Activated T-cell treated with anti-CD3 and anti-CD28 coated beads for 1 hour (primary cell): ENCODE results near the gene TGM4.
A peak's percentile ranks its signal among the peaks of the same experiment; 100 is the strongest.

Source experiments
- DNase-seq: peaks from one replicate; pipeline ENCODE4 v3.0.0-alpha.2; 2020; ENCODE audit warnings: low read depth

TGM4 gene

GRCh38 chr3:44880284-44880683 lies 5.9 kb downstream of the TGM4 start:
- no peak for DNase-seq

GRCh38 chr3:44883213-44883955 lies 9.0 kb downstream of the TGM4 start:
- no peak for DNase-seq

DNA sequence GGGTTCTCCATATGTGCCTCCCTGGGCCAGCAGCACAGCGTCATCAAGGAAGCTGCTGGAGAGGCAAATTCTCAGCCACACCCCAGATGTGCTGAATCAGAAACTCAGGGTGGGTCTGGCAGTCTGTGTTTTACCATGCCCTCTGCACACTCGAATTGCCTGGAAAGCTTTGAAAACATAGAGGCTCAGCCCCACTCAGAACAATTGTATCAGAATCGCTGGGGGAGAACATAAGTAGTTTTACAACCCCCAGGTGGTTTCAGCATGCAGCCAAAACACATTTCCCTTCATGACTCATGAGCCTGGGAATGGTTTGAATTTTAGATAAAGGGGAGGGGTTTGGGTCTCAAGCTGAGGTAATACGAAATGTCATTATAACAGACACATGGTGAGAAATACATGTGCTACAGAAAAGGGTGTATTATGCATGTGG lies 9.6 kb downstream of the TGM4 start:
- no peak for DNase-seq

GRCh38 chr3:44885618-44886017 lies 11.2 kb downstream of the TGM4 start:
- DNase-seq, result no peak

GRCh38 chr3:44886561-44886960 lies 12.2 kb downstream of the TGM4 start:
- no peak for DNase-seq

DNA sequence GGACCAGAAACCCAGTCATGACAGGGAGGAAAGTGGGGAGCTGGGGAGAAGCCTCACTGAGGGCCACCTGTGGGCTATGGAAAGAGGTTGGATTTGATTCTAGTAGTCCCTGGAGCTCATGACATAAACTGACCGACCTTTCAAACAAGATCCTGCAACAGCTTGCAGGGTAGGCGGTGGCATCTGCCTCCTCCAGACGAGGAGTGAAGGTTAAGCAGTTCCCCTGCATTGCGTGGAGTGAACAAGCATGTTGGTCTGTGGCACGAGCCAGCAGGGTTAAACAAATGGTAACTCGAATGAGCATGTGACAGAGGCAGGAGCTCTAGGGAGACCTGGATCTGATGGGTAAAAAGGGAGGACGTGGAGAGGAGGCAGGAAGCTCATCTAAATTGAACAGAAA lies 12.7 kb downstream of the TGM4 start:
- DNase-seq, result no peak

DNA sequence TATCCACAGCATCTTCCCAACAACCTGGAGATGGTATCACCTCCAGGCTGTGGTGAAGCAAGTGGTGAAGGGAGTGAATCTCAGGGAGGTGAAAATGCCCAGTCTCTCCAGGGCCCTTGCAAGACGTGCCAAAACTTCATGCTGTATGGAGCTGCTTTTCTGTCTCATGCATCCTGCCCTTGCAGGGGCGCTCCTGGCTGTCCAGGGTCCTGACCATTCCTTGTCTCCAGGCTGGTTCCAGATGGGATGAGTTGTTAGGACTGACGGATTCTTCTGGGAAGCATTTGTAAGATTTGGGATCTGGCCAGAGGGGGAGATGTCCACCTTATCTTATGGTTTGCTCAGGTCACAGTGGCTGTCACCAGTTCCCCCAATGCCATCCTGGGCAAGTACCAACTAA lies 15.8 kb downstream of the TGM4 start:
- DNase-seq, result no peak

DNA sequence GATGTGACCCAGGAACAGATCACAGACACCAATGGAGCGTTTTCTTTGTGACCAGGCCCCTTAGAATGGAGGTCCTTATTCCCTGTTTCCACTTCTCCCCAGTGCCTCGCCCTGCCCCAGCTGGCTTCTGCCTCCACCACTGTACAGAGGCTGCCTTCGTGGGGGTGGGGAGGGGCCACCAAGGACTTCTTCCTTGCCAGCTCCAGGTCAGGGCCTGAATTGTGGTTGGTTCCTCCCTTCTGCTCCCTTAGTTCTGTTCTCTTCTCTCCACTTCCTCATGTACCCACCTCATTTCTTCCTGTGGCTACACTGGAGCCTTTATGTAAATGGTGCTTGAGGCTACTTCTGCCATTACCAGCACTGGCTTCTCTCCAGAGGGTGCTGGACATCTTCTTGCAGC lies 16.4 kb downstream of the TGM4 start:
- no peak for DNase-seq

GRCh38 chr3:44892689-44893088 lies 18.3 kb downstream of the TGM4 start:
- no peak for DNase-seq

- no peak for DNase-seq
Measured at GRCh38 chr3:44893097-44893496, 18.7 kb downstream of the TGM4 start.

DNA sequence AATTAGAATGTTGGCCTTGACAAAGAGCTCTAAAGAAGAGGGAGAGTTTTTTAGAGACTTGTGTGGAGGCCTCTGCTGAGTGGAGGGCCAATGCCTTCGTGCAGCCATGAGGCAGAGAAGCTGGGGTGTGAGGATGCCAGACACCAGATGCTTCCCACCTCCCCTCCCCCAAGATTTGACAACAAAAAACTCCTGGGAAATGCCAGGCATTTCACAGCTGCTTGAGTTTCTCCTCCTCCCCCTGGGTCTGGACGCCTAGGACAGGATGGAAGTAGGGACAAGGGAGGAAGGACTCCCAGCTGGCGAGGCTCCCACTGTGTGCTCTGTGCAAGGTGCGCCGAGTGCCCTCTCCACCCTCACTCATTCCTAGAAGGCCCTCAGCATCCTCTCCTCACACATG lies 20.1 kb downstream of the TGM4 start:
- no peak for DNase-seq

GRCh38 chr3:44896440-44896839 lies 22.0 kb downstream of the TGM4 start:
- no peak for DNase-seq

- DNase-seq, result no peak
Measured at GRCh38 chr3:44899683-44900367, 25.4 kb downstream of the TGM4 start.

- DNase-seq, result no peak
Measured at GRCh38 chr3:44902628-44903027, 28.2 kb downstream of the TGM4 start.

DNA sequence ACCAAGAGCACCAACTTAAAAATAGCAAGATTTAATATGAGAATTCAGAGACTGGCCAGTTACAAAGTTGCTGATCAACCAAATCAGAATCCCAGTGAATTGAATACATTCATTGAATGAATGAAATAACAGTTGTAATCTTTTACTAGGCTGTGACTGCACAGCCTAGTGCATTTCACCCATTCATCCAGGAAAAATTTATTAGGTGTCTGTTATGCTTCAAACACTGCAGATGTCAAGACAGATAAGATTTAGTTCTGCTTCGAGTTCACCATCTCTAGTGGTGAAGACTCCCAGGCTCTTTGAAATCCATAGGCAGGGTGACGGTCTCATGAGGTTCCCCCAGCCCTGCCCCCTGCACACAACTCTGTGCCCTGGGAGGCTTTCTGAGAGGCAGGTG lies 28.9 kb downstream of the TGM4 start:
- no peak for DNase-seq

GRCh38 chr3:44903751-44904150 lies 29.3 kb downstream of the TGM4 start:
- DNase-seq, result no peak

DNA sequence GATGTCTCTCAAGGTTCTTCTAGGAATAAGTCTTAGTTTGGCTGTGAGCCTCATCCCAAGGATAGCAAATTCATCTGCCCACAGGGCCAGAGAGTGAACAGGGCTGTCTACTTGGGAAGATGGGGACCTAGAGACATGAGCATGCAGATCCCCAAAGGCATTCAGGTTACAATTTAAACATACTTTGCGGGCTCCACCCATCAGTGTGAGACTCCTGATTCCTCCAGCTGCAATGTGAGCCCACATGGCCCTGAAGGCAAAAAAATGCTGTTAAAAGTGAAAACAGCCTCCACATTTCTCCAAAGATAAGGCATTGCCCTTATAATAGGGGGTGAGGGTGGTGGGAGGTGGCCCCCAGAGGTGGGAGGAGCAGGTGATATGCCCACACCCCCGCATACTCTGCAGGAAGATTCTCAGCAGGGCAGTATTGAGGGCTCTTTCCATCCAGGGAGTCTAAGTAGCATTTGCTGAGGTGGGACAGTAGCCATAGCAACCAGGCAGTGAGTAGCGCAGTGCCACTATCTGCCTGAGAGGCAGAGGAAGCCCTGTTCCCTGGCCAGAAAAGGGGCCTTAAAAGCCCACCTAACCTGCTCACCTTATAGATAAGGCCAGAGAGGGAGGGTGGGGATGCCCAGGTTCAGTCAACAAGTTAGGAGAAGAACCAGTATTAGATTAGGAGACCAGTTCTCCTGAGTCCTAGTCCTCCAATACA lies 31.2 kb downstream of the TGM4 start:
- DNase-seq, result no peak

DNA sequence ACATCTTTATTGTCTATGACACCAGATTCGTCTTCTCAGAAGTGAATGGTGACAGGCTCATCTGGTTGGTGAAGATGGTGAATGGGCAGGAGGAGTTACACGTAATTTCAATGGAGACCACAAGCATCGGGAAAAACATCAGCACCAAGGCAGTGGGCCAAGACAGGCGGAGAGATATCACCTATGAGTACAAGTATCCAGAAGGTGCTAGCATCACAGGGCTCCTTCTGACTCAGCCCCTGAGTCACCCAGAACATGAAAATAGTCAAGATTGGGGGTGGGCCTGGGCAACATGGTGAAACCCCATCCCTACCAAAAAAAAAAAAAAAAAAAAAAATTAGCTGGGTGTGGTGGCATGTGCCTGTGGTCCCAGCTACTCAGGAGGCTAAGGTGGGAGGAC lies 32.6 kb downstream of the TGM4 start:
- DNase-seq, result no peak

DNA sequence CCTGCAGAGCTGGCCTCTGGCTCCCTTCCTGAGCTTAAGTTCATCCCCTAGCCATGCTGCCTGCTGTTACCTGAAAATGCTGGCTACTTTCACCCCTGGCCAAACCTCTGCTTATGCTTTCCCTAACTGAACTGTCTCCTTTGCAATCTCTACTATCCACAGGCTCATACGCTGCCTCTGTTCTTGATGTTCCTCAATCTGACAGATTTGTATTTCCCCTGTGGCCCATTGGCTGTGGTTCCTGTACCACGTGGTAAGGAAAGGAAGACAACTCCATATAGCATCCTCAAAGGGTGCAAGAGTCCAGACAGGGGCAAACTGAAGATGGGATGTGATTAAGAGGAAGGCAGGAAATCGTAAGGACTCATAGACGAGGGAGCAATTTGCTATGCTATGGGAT lies 33.2 kb downstream of the TGM4 start:
- no peak for DNase-seq

GRCh38 chr3:44909063-44909462 lies 34.7 kb downstream of the TGM4 start:
- DNase-seq, result no peak

GRCh38 chr3:44910693-44911092 lies 36.3 kb downstream of the TGM4 start:
- DNase-seq, result no peak

- DNase-seq, result peak; percentile 53
Measured at GRCh38 chr3:44913868-44914468, 39.6 kb downstream of the TGM4 start.

GRCh38 chr3:44914936-44915335 lies 40.5 kb downstream of the TGM4 start:
- DNase-seq, result no peak
